NCI-H345 (cell line): ENCODE results near the gene RUNX3.
"Not testable (repeated sequence)": the region's sequence is repeated elsewhere in the genome, so short reads cannot be mapped to it uniquely, and the experiment has no call there.

Source experiments
- DNase-seq: peaks from one replicate; lab custom pipeline; 2025; lab: John Stamatoyannopoulos, UW

The RUNX3 gene

GRCh38 chr1:24901791-24902470 is 28.1 kb downstream of the RUNX3 start:
- DNase-seq = no peak

DNA sequence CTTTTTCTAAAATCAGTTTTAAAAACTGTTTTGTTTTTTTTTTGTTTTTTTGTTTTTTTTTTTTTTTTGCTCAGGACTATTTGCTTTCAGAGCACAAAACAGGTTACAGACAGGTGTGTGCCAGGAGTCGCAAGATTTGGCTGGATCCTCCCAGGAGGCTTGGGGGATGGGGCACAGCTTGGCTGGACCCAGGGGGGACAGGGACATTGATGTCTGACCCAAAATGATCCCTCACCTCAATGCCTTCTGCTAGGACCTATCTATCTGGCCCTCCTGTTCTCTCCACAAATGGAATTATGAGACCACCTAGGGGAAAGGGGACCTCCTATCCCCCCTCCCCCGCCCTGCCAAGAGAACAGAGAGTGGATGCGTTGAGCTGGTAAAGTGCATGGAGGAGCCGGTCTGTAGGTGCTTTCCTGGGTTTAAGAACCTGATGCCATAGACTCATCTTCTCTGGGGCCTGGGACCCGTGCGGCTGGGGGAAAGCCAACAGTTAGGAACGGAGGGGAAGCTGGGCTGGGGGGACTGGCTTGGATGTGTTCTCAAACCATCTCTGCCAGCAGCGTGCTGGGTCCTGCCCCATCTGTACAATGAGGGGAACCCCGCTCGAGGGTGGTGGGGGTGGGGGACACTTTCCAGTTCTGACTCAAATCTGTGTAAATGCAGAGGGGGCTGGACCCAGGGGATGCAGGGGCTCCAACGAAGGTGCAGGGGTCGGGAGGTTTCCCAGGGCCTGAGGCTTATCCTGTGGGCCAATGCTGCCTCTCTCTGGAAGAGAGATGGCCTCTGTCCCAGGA is 28.9 kb downstream of the RUNX3 start:
- DNase-seq = no peak

GRCh38 chr1:24900486-24900849 is 29.6 kb downstream of the RUNX3 start:
- no peak for DNase-seq

DNA sequence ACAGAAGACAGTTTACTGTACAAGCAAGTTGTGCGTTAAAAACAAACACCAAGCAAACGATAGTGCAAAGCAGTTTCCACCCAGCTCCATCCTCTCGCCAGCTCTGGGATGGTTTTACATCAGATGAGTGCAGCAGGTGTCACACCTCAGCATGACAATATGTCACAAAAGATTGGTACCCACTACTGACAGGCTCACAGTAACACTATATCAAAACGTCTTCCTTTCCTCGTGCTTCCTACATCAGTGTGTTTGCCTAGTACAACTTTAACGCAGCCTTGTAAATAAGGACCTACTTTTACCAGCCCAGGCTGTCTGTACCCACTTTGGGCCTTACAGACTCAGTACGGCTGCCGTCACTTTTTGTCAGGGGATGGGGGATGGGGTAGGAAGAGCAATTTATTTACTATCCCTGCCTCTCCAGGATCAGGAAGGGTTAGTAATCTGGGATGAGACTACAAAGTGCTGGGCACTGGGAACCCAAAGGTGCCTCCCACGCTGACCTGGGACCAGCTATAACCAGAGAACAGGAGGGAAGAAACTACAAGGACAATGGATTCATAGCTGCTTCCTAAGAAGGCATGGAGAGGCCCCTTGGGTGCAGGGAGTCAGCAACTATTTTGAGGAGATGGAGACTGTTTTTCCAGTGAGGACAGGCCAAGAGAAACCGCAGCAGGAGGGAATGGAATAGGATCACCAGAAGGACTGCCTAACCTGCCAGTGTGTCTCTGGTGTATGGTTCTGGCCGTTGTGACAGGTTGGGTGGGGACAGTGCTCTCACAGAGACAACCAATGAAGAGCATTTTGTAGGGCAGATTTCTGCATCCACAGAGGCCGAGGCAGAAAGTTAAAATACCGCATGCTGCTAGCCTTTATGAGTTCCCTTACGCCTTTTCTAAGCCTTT is 30.2 kb downstream of the RUNX3 start:
- no peak for DNase-seq

DNA sequence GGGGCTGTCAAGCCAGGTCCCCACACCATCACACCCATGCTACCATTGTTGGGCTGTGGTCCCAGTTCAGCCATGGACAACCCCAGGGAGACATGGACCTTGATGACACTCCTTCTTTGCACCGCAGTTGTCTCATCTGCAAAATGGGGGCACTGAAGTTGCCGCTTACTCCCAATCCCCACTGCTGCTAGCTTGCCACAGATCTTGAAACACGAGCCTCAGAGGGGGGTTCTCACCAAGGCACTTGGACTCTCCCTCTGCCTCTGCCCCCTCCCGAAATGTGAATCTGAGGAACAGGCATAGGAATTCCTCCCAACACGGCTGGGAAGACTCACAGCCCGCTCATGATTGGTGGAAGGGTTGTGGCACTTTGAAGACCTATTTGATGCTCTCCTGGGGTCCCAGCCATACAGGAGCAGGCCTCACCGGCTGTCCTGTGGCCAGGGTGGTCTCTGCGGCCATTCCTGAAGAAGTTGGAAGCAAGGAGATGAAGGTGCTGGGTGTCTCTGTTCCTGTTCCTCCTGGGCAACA is 31.1 kb downstream of the RUNX3 start:
- DNase-seq = no peak

- DNase-seq = no peak
Measured at GRCh38 chr1:24898152-24898908, 31.7 kb downstream of the RUNX3 start.

DNA sequence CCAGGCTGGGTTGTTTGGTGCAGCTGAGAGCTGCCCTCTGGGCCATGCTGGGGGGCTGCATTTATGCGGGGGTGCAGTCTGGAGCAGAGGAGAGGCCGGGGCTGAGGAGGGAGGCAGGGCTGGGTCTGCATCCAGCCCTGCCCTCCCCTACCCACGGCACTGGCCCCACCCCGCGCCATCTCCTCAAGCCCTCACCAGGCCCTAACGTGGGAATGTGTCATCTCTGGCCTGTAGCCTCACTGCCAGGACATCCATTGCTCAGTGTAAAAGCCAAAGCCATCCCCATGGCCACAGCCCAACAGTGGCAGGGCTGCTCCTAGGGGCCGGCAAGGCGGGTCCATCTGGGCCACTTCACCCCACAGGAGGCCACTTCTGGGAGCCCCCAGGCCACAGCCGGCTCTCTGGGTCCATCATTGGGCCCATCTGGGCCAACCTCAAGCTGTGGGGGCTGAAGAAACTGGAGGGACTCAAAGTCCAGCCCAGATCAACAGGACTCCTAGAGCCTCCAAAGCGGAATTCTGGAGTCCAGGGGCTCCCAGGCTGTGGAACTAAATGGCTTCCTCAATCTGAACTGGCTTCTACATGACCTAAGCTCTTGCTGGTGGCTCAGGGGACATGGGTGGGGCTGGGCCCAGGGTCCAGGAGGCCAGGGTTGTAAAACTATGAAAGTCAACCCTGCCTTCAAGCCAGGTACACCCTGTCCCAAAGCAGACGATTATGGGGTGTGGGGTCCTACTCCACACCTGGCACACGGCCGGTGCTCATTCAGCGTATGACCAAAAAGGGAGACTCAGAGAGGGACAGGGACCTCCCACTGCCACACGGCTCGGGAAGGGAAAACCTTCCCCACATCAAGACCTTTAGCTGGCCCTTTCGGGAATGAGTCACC is 32.6 kb downstream of the RUNX3 start:
- DNase-seq = no peak

DNA sequence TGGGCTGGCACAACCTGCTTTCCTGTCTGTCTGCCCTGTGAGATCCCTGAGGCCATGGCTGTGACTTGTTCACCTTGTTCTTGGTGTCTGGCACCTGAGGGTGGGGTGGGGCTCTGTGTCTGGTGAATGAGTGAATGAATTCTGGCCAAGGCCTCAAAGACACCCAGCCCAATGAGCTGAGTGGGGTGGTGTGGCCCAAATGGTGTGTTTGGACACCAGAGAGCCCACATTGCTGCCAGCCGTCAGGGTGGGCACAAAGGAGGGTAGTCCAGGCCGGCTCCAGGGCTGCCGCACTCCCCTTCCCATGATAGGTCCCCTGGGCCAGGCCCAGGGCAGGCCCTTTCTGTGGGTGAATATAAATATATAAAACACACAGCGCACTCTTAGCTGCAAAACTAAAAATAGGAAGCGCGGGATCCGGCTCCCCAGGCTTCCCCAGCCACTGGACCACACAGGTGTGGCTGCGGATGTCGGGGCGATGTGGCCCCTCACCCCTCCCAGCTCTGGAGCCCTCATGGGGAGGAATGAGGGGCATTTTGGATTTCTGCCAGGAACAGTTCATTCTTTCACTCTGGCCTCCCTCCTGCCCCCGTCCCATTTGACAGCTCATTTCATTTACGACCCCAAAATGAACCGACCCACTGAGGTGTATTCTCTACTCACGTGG is 33.3 kb downstream of the RUNX3 start:
- no peak for DNase-seq

- no peak for DNase-seq
Measured at GRCh38 chr1:24896176-24896575, 33.9 kb downstream of the RUNX3 start.

DNA sequence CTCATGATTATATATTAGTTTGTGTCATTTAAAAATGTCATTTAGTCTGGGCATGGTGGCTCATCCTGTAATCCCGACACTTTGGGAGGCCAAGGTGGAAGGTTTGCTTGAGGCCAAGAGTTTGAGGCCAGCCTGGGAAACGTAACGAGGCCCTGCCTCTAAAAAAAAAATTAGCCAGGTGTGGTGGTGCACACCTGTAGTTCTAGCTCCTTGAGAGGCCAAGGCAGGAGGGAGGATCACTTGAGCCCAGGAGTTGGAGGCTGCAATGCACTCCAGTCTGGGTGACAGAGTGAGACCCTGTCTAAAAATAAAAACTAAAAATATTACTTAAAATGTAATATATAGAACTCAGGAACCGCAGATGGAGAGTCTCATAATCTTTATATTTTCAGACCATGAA is 34.6 kb downstream of the RUNX3 start:
- DNase-seq = no peak

DNA sequence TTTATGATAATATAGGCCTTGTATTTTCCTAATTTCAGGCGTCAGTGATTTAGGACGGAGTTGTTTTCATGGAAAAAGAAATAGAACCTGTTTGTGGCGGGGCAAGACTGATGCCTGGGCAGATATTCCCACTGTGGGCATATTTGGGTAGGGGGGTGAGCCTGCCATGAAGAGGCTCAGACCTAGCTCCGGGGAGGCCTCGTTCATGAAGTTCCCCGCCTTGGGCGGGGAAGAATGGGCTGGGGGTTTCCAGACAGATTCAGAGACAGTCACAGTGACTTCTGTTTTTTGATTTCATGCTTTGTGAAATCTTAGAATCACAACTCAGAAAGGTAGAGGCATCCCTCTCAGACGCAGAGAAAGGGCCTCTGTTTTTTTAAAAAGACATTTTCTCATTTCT is 36.1 kb downstream of the RUNX3 start:
- DNase-seq = no peak

GRCh38 chr1:24893431-24893830 is 36.6 kb downstream of the RUNX3 start:
- no peak for DNase-seq

GRCh38 chr1:24892188-24893153 is 37.6 kb downstream of the RUNX3 start:
- no peak for DNase-seq

DNA sequence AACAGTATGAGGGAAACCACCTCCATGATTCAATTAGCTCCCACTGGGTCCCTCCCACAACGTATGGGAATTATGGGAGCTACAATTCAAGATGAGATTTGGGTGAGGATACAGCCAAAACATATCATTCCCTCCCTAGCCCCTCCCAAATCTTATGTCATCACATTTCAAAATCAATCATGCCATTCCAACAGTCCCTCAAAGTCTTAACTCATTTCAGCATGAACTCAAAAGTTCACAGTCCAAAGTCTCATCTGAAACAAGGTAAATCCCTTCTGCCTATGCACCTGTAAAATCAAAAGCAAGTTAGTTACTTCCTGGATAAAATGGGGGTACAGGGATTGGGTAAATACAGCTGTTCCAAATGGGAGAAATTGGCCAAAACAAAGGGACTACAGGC is 38.7 kb downstream of the RUNX3 start:
- not testable (repeated sequence) for DNase-seq

GRCh38 chr1:24890887-24891286 is 39.2 kb downstream of the RUNX3 start:
- no peak for DNase-seq

GRCh38 chr1:24888971-24889676 is 41.0 kb downstream of the RUNX3 start:
- DNase-seq = no peak

DNA sequence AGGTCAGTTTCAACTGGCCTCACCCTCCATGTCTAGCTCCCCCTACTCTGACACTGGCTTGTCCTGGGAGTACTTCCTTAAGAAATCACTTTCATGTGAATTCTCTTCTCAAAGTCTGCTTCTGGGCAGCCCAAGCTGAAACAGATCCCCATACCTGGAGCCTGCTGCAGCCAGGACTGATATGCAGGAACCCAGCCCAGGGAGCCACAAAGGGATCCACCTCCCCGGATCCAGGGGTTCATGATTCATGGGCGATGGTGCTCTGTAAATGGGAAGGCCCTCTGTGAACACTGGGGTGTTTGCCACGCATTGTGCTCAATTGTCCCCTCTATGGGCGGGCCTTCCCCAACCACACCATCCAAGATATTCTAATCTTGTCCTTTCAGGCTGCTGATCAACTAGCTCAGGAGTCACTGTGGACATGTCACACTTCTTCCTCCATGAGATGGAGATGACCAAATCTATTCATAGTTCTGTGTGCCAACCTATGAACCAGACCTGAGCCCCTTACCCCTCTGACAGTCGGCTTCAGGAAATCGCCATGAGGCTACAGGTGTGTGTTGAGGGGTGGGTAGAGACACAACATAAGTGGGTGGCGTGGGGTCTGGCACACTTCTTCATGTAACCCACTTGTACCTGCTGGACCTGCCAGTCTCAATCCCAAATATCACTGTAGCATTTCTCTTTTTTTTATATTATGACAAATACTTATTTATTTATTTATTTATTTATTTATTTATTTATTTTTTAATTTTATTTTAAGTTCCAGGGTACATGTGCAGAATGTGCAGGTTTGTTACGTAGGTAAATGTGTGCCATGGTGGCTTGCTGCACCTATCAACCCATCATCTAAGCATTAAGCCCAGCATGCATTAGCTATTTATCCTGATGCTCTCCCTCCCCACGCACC is 41.8 kb downstream of the RUNX3 start:
- DNase-seq = no peak
